Vagina (tissue), 2 donors: ENCODE data around the gene ZFAND2A. TPM values are rescaled to one million over a fixed set of nuclear protein-coding genes. Genes with fewer than 3 reads are reported as not detected.
"Not testable (repeated sequence)": the region's sequence is repeated elsewhere in the genome, so short reads cannot be mapped to it uniquely, and the experiment has no call there.

ENCODE experiments used
- DNase-seq, 2 donors: peaks; one replicate each; pipeline ENCODE4 v3.0.0-alpha.2; 2017; ENCODE audit errors: extremely low spot score in 2 of 2
- H3K27ac ChIP-seq: fragments of 200-600 bp; sonication (generic); one replicate; pipeline ENCODE4 v1.5.1; 2019
- H3K27me3 ChIP-seq: fragments of 200-600 bp; sonication (generic); one replicate; pipeline ENCODE4 v1.5.1; 2019
- H3K36me3 ChIP-seq, 2 donors: fragments of 200-600 bp; sonication (generic); one replicate each; pipeline ENCODE4 v1.5.1; 2017 to 2019
- H3K4me1 ChIP-seq: fragments of 200-600 bp; sonication (generic); one replicate; pipeline ENCODE4 v1.5.1; 2019
- H3K4me3 ChIP-seq, 2 donors: fragments of 200-600 bp; sonication (generic); 1 replicate in 1 of 2; 2 replicates in 1 of 2; pipeline ENCODE4 v1.5.1; 2016 to 2019
- H3K9me3 ChIP-seq: fragments of 200-600 bp; sonication (generic); one replicate; pipeline ENCODE4 v1.5.1; 2019
- POLR2A ChIP-seq, 2 donors: fragments of 450-650 bp; IDR thresholded peaks; one replicate each; pipeline ENCODE4 v1.6.1; 2017; ENCODE audit warnings: antibody characterized with exemption in 2 of 2, mild to moderate bottlenecking in 2 of 2, moderate library complexity in 2 of 2
- POLR2AphosphoS5 ChIP-seq, 2 donors: sonication (generic); formaldehyde crosslinking; IDR thresholded peaks; one replicate each; pipeline ENCODE4 v1.9.0; 2017; ENCODE audit warnings: antibody characterized with exemption in 2 of 2, mild to moderate bottlenecking in 2 of 2, low read depth in 1 of 2; ENCODE audit not compliant: insufficient read depth in 1 of 2
- intact Hi-C: fragments of 100-400 bp; cut with DNase I; formaldehyde crosslinking; loops from one replicate; pipeline ENCODE4 v1.15.1; 2023
- total RNA-seq: library from RNA; depleted of rRNA; stranded (reverse); fragments of >200 nt; gene quantifications from one replicate; pipeline ENCODE4 v1.2.3, GENCODE V29; 2016
- TF ChIP-seq, protein P1 (sequence below), 3 experiments: fragments of 450-650 bp in 2 of 3; fragments of 200-600 bp in 1 of 3; sonication (generic) in 1 of 3; IDR thresholded peaks; one replicate each; pipeline ENCODE4 v1.5.1; 2017 to 2019; ENCODE audit warnings: antibody characterized with exemption in 3 of 3, mild to moderate bottlenecking in 2 of 3, moderate library complexity in 2 of 3

ZFAND2A gene
- total RNA-seq, 1 donor from 2014 or later, result 30.9 TPM

DNA sequence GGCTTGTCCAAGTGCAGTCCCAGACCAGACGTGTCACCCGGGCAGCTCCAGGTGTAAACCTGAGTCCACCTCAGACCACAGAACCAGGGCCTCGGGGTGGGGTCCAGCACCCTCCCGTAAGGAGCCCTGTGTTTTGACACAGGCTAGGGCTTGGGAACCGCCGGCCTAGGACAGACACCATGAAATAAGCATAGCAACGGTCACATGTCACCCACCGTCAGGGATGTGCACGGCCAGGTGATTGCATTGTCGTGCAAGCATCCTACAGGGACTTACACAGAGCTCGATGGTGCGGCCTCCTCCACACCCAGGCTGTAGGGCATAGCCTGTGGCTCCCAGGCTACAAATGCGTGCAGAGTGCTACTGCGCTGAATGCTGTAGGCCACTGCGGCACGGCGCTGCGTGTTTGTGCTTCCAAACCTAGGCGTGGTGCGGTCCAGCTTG lies 10.6 kb downstream of the ZFAND2A start:
- no peaks in the 10 kb centered on the region for H3K9me3 ChIP-seq
- peaks cover 0 to 41% of the 10 kb centered on the region in 2 donors for H3K36me3 ChIP-seq
- intact Hi-C loops, result no loop called here
- no peak overlapping the region for H3K27ac ChIP-seq
- TF ChIP-seq POLR2AphosphoS5 (IDR thresholded peaks at IDR 0.05; ENCODE audit: insufficient read depth in 1 of 2, low read depth in 1 of 2) (no peak), POLR2A (IDR thresholded peaks at IDR 0.05) (no peak)
- TF ChIP-seq, protein P1, sequence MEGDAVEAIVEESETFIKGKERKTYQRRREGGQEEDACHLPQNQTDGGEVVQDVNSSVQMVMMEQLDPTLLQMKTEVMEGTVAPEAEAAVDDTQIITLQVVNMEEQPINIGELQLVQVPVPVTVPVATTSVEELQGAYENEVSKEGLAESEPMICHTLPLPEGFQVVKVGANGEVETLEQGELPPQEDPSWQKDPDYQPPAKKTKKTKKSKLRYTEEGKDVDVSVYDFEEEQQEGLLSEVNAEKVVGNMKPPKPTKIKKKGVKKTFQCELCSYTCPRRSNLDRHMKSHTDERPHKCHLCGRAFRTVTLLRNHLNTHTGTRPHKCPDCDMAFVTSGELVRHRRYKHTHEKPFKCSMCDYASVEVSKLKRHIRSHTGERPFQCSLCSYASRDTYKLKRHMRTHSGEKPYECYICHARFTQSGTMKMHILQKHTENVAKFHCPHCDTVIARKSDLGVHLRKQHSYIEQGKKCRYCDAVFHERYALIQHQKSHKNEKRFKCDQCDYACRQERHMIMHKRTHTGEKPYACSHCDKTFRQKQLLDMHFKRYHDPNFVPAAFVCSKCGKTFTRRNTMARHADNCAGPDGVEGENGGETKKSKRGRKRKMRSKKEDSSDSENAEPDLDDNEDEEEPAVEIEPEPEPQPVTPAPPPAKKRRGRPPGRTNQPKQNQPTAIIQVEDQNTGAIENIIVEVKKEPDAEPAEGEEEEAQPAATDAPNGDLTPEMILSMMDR (IDR thresholded peaks at IDR 0.05), result no peak
- no peaks in the 10 kb centered on the region for H3K4me1 ChIP-seq
- H3K27me3 ChIP-seq, result no peaks in the 10 kb centered on the region
- no peak for DNase-seq
- H3K4me3 ChIP-seq, result no peak overlapping the region

DNA sequence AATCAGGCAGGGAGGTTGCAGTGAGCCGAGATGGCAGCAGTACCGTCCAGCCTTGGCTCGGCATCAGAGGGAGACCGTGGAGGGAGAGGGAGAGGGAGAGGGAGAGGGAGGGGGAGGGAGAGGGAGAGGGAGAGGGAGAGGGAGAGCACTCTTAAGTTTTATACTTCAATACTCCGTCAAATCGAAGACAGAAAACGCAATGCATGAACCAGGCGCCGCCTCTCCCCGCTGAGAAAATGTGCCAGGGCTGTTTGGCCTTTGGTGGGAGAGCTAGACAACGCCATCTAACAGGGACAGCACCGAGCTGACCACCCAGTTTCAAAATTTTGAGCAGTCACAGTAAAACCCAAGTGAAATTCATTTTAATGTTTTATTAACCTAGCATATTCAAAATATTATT lies 12.1 kb downstream of the ZFAND2A start:
- H3K4me1 ChIP-seq, H3K9me3 ChIP-seq, intact Hi-C loops, H3K4me3 ChIP-seq, H3K27ac ChIP-seq, DNase-seq, H3K27me3 ChIP-seq: not testable (repeated sequence)
- H3K36me3 ChIP-seq, result peaks cover 0 to 27% of the 10 kb centered on the region in 2 donors

DNA sequence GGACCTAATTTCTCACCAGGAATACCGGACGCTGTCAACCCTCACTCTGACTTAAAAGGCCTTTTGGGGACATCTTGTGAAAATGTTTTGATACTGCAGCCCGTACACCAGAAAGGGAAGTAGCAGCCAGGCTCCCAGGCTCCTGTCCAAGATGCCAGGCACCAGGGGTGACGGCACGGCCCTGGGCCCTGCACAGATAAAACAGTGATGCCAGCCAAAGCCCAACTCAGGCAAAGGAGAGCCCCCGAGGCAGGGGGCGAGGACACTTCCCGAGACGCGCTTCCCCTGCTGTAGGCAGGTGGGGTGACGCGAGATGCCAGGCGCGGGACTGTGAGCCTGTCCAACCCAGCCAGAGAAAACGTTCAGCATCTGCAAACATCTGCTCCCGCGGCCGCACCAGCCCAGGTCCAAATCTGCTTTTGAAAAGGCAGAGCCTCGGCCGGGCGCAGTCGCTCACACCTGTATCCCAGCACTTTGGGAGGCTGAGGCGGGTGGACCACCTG lies 15.7 kb downstream of the ZFAND2A start:
- Histone ChIP-seq H3K36me3 (no peaks in the 10 kb centered on the region), H3K27me3 (no peaks in the 10 kb centered on the region), H3K9me3 (no peaks in the 10 kb centered on the region), H3K4me3 (no peak overlapping the region), H3K4me1 (no peaks in the 10 kb centered on the region), H3K27ac (no peak overlapping the region)
- TF ChIP-seq, protein P1 (IDR thresholded peaks at IDR 0.05), result no peak
- TF ChIP-seq POLR2A (IDR thresholded peaks at IDR 0.05), result no peak
- TF ChIP-seq POLR2AphosphoS5 (IDR thresholded peaks at IDR 0.05; ENCODE audit: insufficient read depth in 1 of 2, low read depth in 1 of 2), result no peak
- no peak for DNase-seq
- intact Hi-C loops, result no loop called here

DNA sequence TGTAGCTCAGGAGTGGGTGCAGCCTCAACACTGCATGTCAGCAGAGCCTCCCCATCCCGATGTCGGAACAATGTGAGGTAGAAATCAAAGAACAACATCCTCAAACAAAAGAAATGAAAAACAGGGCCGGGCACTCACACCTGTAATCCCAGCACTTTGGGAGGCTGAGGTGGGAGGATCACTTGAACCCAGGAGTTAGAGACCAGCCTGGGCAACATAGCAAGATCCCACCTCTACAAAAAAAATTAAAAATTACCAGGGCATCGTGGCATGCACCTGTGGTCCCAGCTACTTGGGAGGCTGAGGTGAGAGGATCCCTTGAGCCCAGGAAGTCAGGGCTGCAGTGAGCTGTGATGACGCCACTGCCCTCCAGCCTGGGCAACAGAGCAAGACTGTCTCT lies 17.0 kb downstream of the ZFAND2A start:
- H3K9me3 ChIP-seq, H3K4me3 ChIP-seq, DNase-seq, H3K4me1 ChIP-seq, H3K27ac ChIP-seq, H3K36me3 ChIP-seq, H3K27me3 ChIP-seq, intact Hi-C loops: not testable (repeated sequence)

DNA sequence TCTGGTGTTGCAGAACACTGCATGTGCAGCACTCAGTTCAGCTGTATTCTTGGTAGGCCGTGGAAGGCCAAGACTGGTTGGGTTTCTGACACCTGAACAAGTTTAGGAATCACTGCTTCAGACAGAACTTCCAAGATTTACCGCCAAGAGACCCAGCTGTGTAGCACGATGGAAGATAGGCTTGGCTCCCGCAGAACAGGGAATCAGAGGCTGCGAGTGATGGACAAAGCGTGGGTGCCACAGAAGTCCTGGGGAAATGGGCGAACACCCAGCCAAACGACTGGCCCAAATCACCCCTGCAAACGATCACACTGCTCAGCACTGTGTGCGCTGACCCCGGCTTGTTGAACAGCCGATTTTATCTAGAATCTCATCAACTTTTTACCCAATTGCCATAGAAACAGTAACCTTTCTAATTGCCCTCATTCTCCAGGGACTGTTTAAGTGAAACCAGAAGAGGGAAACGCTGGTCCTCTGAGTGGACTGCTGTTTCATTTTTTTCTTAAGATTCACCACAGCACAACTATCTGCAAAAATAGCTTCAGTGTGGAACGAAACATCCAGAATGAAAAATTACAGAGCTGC lies 17.9 kb downstream of the ZFAND2A start:
- DNase-seq, result no peak
- Histone ChIP-seq H3K36me3 (no peaks in the 10 kb centered on the region), H3K27ac (no peak overlapping the region), H3K4me1 (peaks cover 10% of the 10 kb centered on the region), H3K4me3 (no peak overlapping the region), H3K27me3 (no peaks in the 10 kb centered on the region), H3K9me3 (no peaks in the 10 kb centered on the region)
- TF ChIP-seq POLR2AphosphoS5 (IDR thresholded peaks at IDR 0.05; ENCODE audit: insufficient read depth in 1 of 2, low read depth in 1 of 2), result no peak
- TF ChIP-seq POLR2A (IDR thresholded peaks at IDR 0.05), result no peak
- intact Hi-C loops, result no loop called here

DNA sequence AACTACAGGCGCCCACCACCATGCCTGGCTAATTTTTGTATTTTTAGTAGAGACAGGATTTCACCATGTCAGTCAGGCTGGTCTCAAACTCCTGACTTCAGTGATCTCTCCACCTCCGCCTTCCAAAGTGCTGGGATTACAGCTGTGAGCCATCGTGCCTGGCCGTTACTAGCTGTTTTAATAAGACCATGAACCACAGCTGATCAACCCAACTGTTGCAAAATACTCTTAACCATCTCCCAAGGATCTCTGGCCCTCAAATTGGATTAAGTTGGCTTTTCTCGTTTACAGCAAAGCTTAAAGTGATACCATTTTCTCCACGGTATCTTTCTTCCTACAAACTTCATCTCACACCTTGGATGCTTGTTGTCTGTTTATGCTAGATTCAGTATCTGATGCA lies 18.3 kb downstream of the ZFAND2A start:
- DNase-seq, result no peak
- Histone ChIP-seq H3K27me3 (no peaks in the 10 kb centered on the region), H3K36me3 (no peaks in the 10 kb centered on the region), H3K4me1 (peaks cover 15% of the 10 kb centered on the region), H3K9me3 (no peaks in the 10 kb centered on the region), H3K4me3 (no peak overlapping the region), H3K27ac (no peak overlapping the region)
- intact Hi-C loops, result no loop called here
- TF ChIP-seq, protein P1 (IDR thresholded peaks at IDR 0.05), result no peak
- TF ChIP-seq POLR2A (IDR thresholded peaks at IDR 0.05), result no peak
- no peak for TF ChIP-seq POLR2AphosphoS5 (IDR thresholded peaks at IDR 0.05; ENCODE audit: insufficient read depth in 1 of 2, low read depth in 1 of 2)
